H1 (cell line): Measurements from ENCODE around the gene TGFB2. TPM values are rescaled to one million over a fixed set of nuclear protein-coding genes. Genes with fewer than 3 reads are reported as not detected.

Source experiments
- CTCF ChIA-PET: fragments of 300-600 bp; sonication (Branson Sonifier 250); formaldehyde crosslinking; loops from one replicate; lab custom pipeline; 2021; ENCODE audit not compliant: partially characterized antibody; lab: Charles Lee
- POLR2A ChIA-PET: fragments of 300-600 bp; sonication (Branson Sonifier 250); formaldehyde crosslinking; loops from one replicate; lab custom pipeline; 2021; ENCODE audit warnings: inconsistent platforms; ENCODE audit not compliant: partially characterized antibody; lab: Charles Lee
- DNase-seq, 2 experiments: peaks; one replicate each; pipeline versions ENCODE4 v3.0.0 to v3.0.0-alpha.2; 2010 to 2022; ENCODE audit warnings: low spot score in 2 of 2, low read depth in 1 of 2, mixed read lengths in 1 of 2
- FAIRE-seq: peaks from 2 replicates; lab custom pipeline; 2011; peaks lifted over from hg19 to GRCh38; lab: Jason Lieb, UNC
- H2AFZ ChIP-seq: 2 replicates; pipeline ENCODE4 v1.8.1; 2012; ENCODE audit warnings: low read length, inconsistent platforms
- H2AK5ac ChIP-seq: 2 replicates; pipeline ENCODE4 v1.6.1; 2013; ENCODE audit warnings: low read depth, low read length
- H2BK120ac ChIP-seq: replicated peaks from 2 replicates; pipeline ENCODE3; 2013; ENCODE audit warnings: low read depth, low read length, inconsistent platforms
- H2BK12ac ChIP-seq: 2 replicates; pipeline ENCODE4 v1.6.1; 2013; ENCODE audit warnings: low read depth, low read length
- H2BK15ac ChIP-seq: 2 replicates; pipeline ENCODE4 v1.6.1; 2013; ENCODE audit warnings: low read length
- H2BK20ac ChIP-seq: 2 replicates; pipeline ENCODE4 v1.6.1; 2013; ENCODE audit warnings: low read length
- H2BK5ac ChIP-seq: 2 replicates; pipeline ENCODE4 v1.6.1; 2013; ENCODE audit warnings: low read depth, low read length
- H3K14ac ChIP-seq: 2 replicates; pipeline ENCODE4 v1.6.1; 2013; ENCODE audit warnings: inconsistent platforms; ENCODE audit not compliant: insufficient read length
- H3K18ac ChIP-seq: 2 replicates; pipeline ENCODE4 v1.6.1; 2013; ENCODE audit warnings: low read length; ENCODE audit errors: extremely low read depth
- H3K23ac ChIP-seq: 2 replicates; pipeline ENCODE4 v1.6.1; 2013; ENCODE audit warnings: inconsistent platforms; ENCODE audit not compliant: insufficient read length
- H3K23me2 ChIP-seq: 2 replicates; pipeline ENCODE4 v1.6.1; 2013; ENCODE audit warnings: low read depth, low read length
- H3K27ac ChIP-seq: 2 replicates; pipeline ENCODE4 v1.6.1; 2011; ENCODE audit warnings: low read depth, low read length, inconsistent platforms
- H3K27me3 ChIP-seq, 4 experiments: replicated peaks in 1 of 4; 1 replicate in 1 of 4; 2 replicates in 3 of 4; pipeline versions ENCODE4 v1.6.1 to v1.8.1; 2011 to 2013; ENCODE audit warnings: low read length in 3 of 4, mild to moderate bottlenecking in 3 of 4, inconsistent platforms in 2 of 4, mixed read lengths in 2 of 4, moderate library complexity in 1 of 4; ENCODE audit not compliant: control insufficient read depth in 3 of 4, insufficient read depth in 3 of 4; ENCODE audit errors: extremely low read depth in 1 of 4
- H3K36me3 ChIP-seq, 4 experiments: 2 replicates each; pipeline versions ENCODE4 v1.6.1 to v1.8.1; 2011 to 2013; ENCODE audit warnings: mild to moderate bottlenecking in 4 of 4, low read length in 3 of 4, moderate library complexity in 2 of 4, control low read depth in 1 of 4, inconsistent platforms in 1 of 4; ENCODE audit not compliant: insufficient read depth in 4 of 4, control insufficient read depth in 2 of 4
- H3K4ac ChIP-seq: replicated peaks from 2 replicates; pipeline ENCODE3; 2013; ENCODE audit warnings: low read length, low read depth, mixed read lengths, inconsistent platforms; ENCODE audit not compliant: insufficient read length
- H3K4me1 ChIP-seq, 4 experiments: replicated peaks in 1 of 4; 1 replicate in 1 of 4; 2 replicates in 3 of 4; pipeline versions ENCODE4 v1.6.1 to v1.8.1; 2011 to 2013; ENCODE audit warnings: low read length in 3 of 4, inconsistent platforms in 2 of 4, mixed read lengths in 1 of 4; ENCODE audit not compliant: insufficient read depth in 4 of 4, control insufficient read depth in 3 of 4
- H3K4me2 ChIP-seq, 2 experiments: 2 replicates each; pipeline versions ENCODE4 v1.6.1 to v1.8.1; 2011 to 2013; ENCODE audit warnings: low read depth in 2 of 2, low read length in 2 of 2, control low read depth in 1 of 2, inconsistent platforms in 1 of 2, mild to moderate bottlenecking in 1 of 2; ENCODE audit not compliant: insufficient read depth in 1 of 2
- H3K4me3 ChIP-seq, 4 experiments: fragments of 200-600, 300-600 bp in 1 of 4; sonication (generic), shearing (Covaris generic), sonication (Bioruptor Twin) in 1 of 4; 2 replicates each; pipeline versions ENCODE4 v1.5.1 to v1.8.1; 2011 to 2016; ENCODE audit warnings: low read length in 4 of 4, low read depth in 3 of 4, control low read depth in 2 of 4, inconsistent platforms in 2 of 4, mild to moderate bottlenecking in 2 of 4, mixed read lengths in 1 of 4, moderate library complexity in 1 of 4; ENCODE audit not compliant: insufficient read depth in 2 of 4; ENCODE audit errors: extremely low read depth in 1 of 4
- H3K56ac ChIP-seq: replicated peaks from 2 replicates; pipeline ENCODE3; 2013; ENCODE audit warnings: low read depth, mild to moderate bottlenecking, mixed read lengths, low read length, inconsistent platforms; ENCODE audit not compliant: insufficient read length
- H3K79me1 ChIP-seq: 2 replicates; pipeline ENCODE4 v1.6.1; 2013; ENCODE audit warnings: low read depth, low read length, control low read depth
- H3K79me2 ChIP-seq, 2 experiments: 2 replicates each; pipeline versions ENCODE4 v1.6.1 to v1.8.1; 2012 to 2013; ENCODE audit warnings: low read length in 2 of 2, mild to moderate bottlenecking in 2 of 2, inconsistent platforms in 1 of 2; ENCODE audit not compliant: insufficient read depth in 2 of 2, control insufficient read depth in 1 of 2
- H3K9ac ChIP-seq, 4 experiments: replicated peaks in 1 of 4; 1 replicate in 1 of 4; 2 replicates in 3 of 4; pipeline versions ENCODE4 v1.6.1 to v1.8.1; 2011 to 2013; ENCODE audit warnings: low read depth in 3 of 4, low read length in 3 of 4, control low read depth in 2 of 4, mild to moderate bottlenecking in 2 of 4, moderate library complexity in 2 of 4, inconsistent platforms in 1 of 4; ENCODE audit errors: extremely low read depth in 1 of 4
- H3K9me3 ChIP-seq, 2 experiments: 2 replicates each; pipeline versions ENCODE4 v1.6.1 to v1.8.1; 2012 to 2013; ENCODE audit warnings: mild to moderate bottlenecking in 2 of 2, moderate library complexity in 2 of 2, control low read depth in 1 of 2, inconsistent platforms in 1 of 2, low read depth in 1 of 2, low read length in 1 of 2, mixed read lengths in 1 of 2; ENCODE audit not compliant: insufficient read depth in 2 of 2
- H4K20me1 ChIP-seq, 2 experiments: replicated peaks in 1 of 2; 2 replicates each; pipeline versions ENCODE3 to v1.8.1; 2011 to 2013; ENCODE audit warnings: inconsistent platforms in 2 of 2, low read length in 2 of 2, mild to moderate bottlenecking in 1 of 2; ENCODE audit not compliant: insufficient read depth in 2 of 2, control insufficient read depth in 1 of 2
- H4K5ac ChIP-seq: 2 replicates; pipeline ENCODE4 v1.6.1; 2013; ENCODE audit warnings: low read length, low read depth, mixed read lengths, inconsistent platforms; ENCODE audit not compliant: insufficient read length
- H4K8ac ChIP-seq: 2 replicates; pipeline ENCODE4 v1.8.0; 2013; ENCODE audit warnings: mild to moderate bottlenecking, moderate library complexity, low read length, inconsistent platforms; ENCODE audit not compliant: insufficient read depth; ENCODE audit errors: extremely low read depth
- H4K91ac ChIP-seq: replicated peaks from 2 replicates; pipeline ENCODE3; 2013; ENCODE audit warnings: low read length, mixed read lengths, inconsistent platforms; ENCODE audit not compliant: insufficient read length
- CHD2 ChIP-seq: IDR thresholded peaks from 2 replicates; pipeline ENCODE4 v1.6.1; 2012; ENCODE audit warnings: low read length, improper control_type of control experiment
- EZH2 ChIP-seq: fragments of 200-600 bp; sonication (generic); IDR thresholded peaks from 2 replicates; pipeline ENCODE4 v1.7.1; 2012; ENCODE audit warnings: low read depth, mild to moderate bottlenecking, moderate library complexity, low read length, inconsistent platforms; ENCODE audit not compliant: severe bottlenecking
- KDM1A ChIP-seq: fragments of 200-600, 300-600 bp; sonication (generic); IDR thresholded peaks from 2 replicates; pipeline ENCODE4 v1.7.1; 2016; ENCODE audit warnings: mild to moderate bottlenecking, low read length, borderline replicate concordance
- NRF1 ChIP-seq: IDR thresholded peaks from 2 replicates; pipeline ENCODE4 v1.6.1; 2011; ENCODE audit warnings: mild to moderate bottlenecking, low read depth, low read length, improper control_type of control experiment
- POU5F1 ChIP-seq: IDR thresholded peaks from 2 replicates; pipeline ENCODE4 v1.6.1; 2011; ENCODE audit warnings: low read depth, mild to moderate bottlenecking, low read length, moderate library complexity
- SAP30 ChIP-seq: fragments of 300-600 bp; sonication (generic); IDR thresholded peaks from 2 replicates; pipeline ENCODE4 v1.7.1; 2012; ENCODE audit warnings: low read length, moderate library complexity, mild to moderate bottlenecking, inconsistent platforms; ENCODE audit not compliant: insufficient read depth, insufficient replicate concordance
- SIX5 ChIP-seq: IDR thresholded peaks from 2 replicates; pipeline ENCODE4 v1.6.1; 2011; ENCODE audit warnings: mild to moderate bottlenecking, low read depth, low read length
- TEAD4 ChIP-seq: IDR thresholded peaks from 2 replicates; pipeline ENCODE4 v1.6.1; 2012; ENCODE audit warnings: low read depth, low read length, inconsistent platforms, mixed read lengths
- WGBS, 2 experiments: shearing (Covaris generic) in 1 of 2; methylation state at CpG; one replicate each; pipeline versions ENCODE4 v1.1.6 to v1.1.7; 2013 to 2015; ENCODE audit warnings: low lambda C conversion rate in 2 of 2, mixed read lengths in 2 of 2, inconsistent platforms in 1 of 2, low coverage in 1 of 2, missing lambda C conversion rate in 1 of 2; ENCODE audit not compliant: insufficient replicate concordance in 2 of 2, insufficient coverage in 1 of 2, insufficient read length in 1 of 2; ENCODE audit errors: extremely low coverage in 1 of 2, missing lambda C conversion rate in 1 of 2; 5-methylcytosine and 5-hydroxymethylcytosine counted together
- polyA plus RNA-seq, 7 experiments: library from polyadenylated mRNA; depleted of rRNA in 3 of 7; stranded (reverse) in 5 of 7; unstranded in 2 of 7; fragments of >200 nt in 5 of 7; fragments of 200-250 nt in 2 of 7; gene quantifications; 1 replicate in 5 of 7; 2 replicates in 1 of 7; 4 replicates in 1 of 7; pipeline versions ENCODE4 v1.2.1 to v1.2.3, GENCODE V29; 2011 to 2013; ENCODE audit warnings: missing spikeins in 2 of 7, mixed read lengths in 2 of 7
- total RNA-seq: library from RNA; stranded (reverse); fragmentation: NEBNext Ultra II Directional; extraction: Animal tissue kit (Norgen Biotek cat#: 25700); gene quantifications from 2 replicates; pipeline ENCODE4 v1.2.1, GENCODE V29; 2021

Gene TGFB2
- total and polyA plus RNA-seq, 2 of the 8 experiments (the other 6 are each of a cell fraction or from before 2014, with no cell fraction given): 0.26 to 0.84 TPM

- H3K79me2 ChIP-seq: no peaks in the 10 kb centered on the region
- POLR2A ChIA-PET: no interaction called here
- H4K91ac ChIP-seq: no peak overlapping the region
- no peak overlapping the region for H4K5ac ChIP-seq
- H3K9me3 ChIP-seq: no peaks in the 10 kb centered on the region
- no peak overlapping the region for H2BK5ac ChIP-seq
- 87% methylated on average over 1 of the region's 1 CpG; no CpG with 5 or more reads in 1 of the 2 experiments for WGBS, 2 experiments
- no peak overlapping the region for H3K14ac ChIP-seq
- FAIRE-seq (no peak), DNase-seq (no peak)
- H3K4ac ChIP-seq: no peak overlapping the region
- H3K4me1 ChIP-seq: peaks cover 0 to 9% (median 5%) of the 10 kb centered on the region in 4 experiments; a peak in 6 of 7 replicates
- no peak overlapping the region for H2BK15ac ChIP-seq
- H3K27ac ChIP-seq: no peak overlapping the region
- H3K9ac ChIP-seq: no peak overlapping the region
- peak overlapping the region; percentile 97; the same call in 1 of the 2 replicates for H2AFZ ChIP-seq
- no peaks in the 10 kb centered on the region for H3K79me1 ChIP-seq
- no peaks in the 10 kb centered on the region for H3K36me3 ChIP-seq
- TF ChIP-seq SIX5 (no peak), POU5F1 (no peak), CHD2 (no peak), TEAD4 (no peak), NRF1 (no peak), SAP30 (no peak), KDM1A (no peak), EZH2 (no peak)
- H3K23me2 ChIP-seq: no peaks in the 10 kb centered on the region
- no peak overlapping the region for H2BK20ac ChIP-seq
- H3K4me2 ChIP-seq: no peak overlapping the region
- H2AK5ac ChIP-seq: no peak overlapping the region
- no peak overlapping the region for H3K56ac ChIP-seq
- H3K4me3 ChIP-seq: no peak overlapping the region
- no peak overlapping the region for H2BK12ac ChIP-seq
- H4K8ac ChIP-seq: no peak overlapping the region
- no peak overlapping the region for H2BK120ac ChIP-seq
- no peak overlapping the region for H3K23ac ChIP-seq
- no peaks in the 10 kb centered on the region for H4K20me1 ChIP-seq
- no peak overlapping the region for H3K18ac ChIP-seq
- H3K27me3 ChIP-seq: no peaks in the 10 kb centered on the region
- CTCF ChIA-PET: no interaction called here
Observed at GRCh38 chr1:218490406-218490922, 145.3 kb downstream of the TGFB2 start.
